Tibial nerve (tissue), 4 donors: Measurements from ENCODE around the gene PLGRKT. TPM values are rescaled to one million over a fixed set of nuclear protein-coding genes. Genes with fewer than 3 reads are reported as not detected.

Source experiments
- DNase-seq, 2 donors: peaks; one replicate each; pipeline ENCODE4 v3.0.0-alpha.2; 2019; ENCODE audit warnings: low spot score in 2 of 2
- H3K27ac ChIP-seq, 4 donors: fragments of 200-600 bp; sonication (generic) in 3 of 4; one replicate each; pipeline ENCODE4 v1.5.1; 2017 to 2019; ENCODE audit warnings: mild to moderate bottlenecking in 1 of 4
- H3K27me3 ChIP-seq, 2 donors: fragments of 200-600 bp; sonication (generic) in 1 of 2; one replicate each; pipeline versions ENCODE4 v1.5.1 to v1.6.0; 2017 to 2019
- H3K36me3 ChIP-seq, 3 donors: fragments of 200-600 bp; sonication (generic); one replicate each; pipeline ENCODE4 v1.5.1; 2018 to 2019
- H3K4me1 ChIP-seq, 4 donors: fragments of 200-600 bp; sonication (generic) in 3 of 4; one replicate each; pipeline ENCODE4 v1.5.1; 2017 to 2019
- H3K4me3 ChIP-seq, 4 donors: fragments of 200-600 bp; sonication (generic) in 3 of 4; one replicate each; pipeline ENCODE4 v1.5.1; 2017 to 2019; ENCODE audit warnings: mild to moderate bottlenecking in 1 of 4, moderate library complexity in 1 of 4
- H3K9me3 ChIP-seq, 4 donors: fragments of 200-600 bp; sonication (generic) in 3 of 4; one replicate each; pipeline ENCODE4 v1.5.1; 2017 to 2019
- CTCF ChIP-seq, 5 experiments: fragments of 200-600 bp in 3 of 5; fragments of 450-650 bp in 2 of 5; sonication (generic) in 3 of 5; IDR thresholded peaks; one replicate each; pipeline ENCODE4 v1.5.1; 2016 to 2019; ENCODE audit warnings: antibody characterized with exemption in 5 of 5, mild to moderate bottlenecking in 3 of 5, moderate library complexity in 2 of 5
- EP300 ChIP-seq, 2 donors: sonication (generic); formaldehyde crosslinking; IDR thresholded peaks; one replicate each; pipeline ENCODE4 v1.6.1; 2017; ENCODE audit warnings: antibody characterized with exemption in 2 of 2, mild to moderate bottlenecking in 1 of 2
- POLR2A ChIP-seq, 2 donors: fragments of 450-650 bp; IDR thresholded peaks; one replicate each; pipeline ENCODE4 v1.6.1; 2017; ENCODE audit warnings: antibody characterized with exemption in 2 of 2, mild to moderate bottlenecking in 2 of 2, moderate library complexity in 2 of 2
- WGBS, 2 donors: methylation state at CpG; one replicate each; pipeline ENCODE4 v1.1.5; 2018; 5-methylcytosine and 5-hydroxymethylcytosine counted together
- total RNA-seq, 4 donors: library from RNA; depleted of rRNA; stranded (reverse); fragments of >200 nt; gene quantifications; one replicate each; pipeline ENCODE4 v1.1.0, GENCODE V29; 2016

The PLGRKT gene
- total RNA-seq, 4 donors from 2014 or later = 8.4 to 12.0 (median 9.3) TPM

- TF ChIP-seq CTCF (IDR thresholded peaks at IDR 0.05) = no peak
- TF ChIP-seq EP300 (IDR thresholded peaks at IDR 0.05) = no peak
- no peak for TF ChIP-seq POLR2A (IDR thresholded peaks at IDR 0.05)
- 79 to 89% methylated on average over 1 of the region's 1 CpG for WGBS, 2 donors
- Histone ChIP-seq H3K36me3 (peaks cover 0 to 15% (median 0%) of the 10 kb centered on the region in 3 donors), H3K9me3 (no peaks in the 10 kb centered on the region), H3K4me1 (no peaks in the 10 kb centered on the region), H3K4me3 (no peak overlapping the region), H3K27ac (no peak overlapping the region), H3K27me3 (no peaks in the 10 kb centered on the region)
- DNase-seq = no peak
These were observed 22.4 kb upstream of the PLGRKT start for GRCh38 chr9:5460157-5460556.

- DNase-seq = no peak
- TF ChIP-seq EP300 (IDR thresholded peaks at IDR 0.05) = no peak
- no peak for TF ChIP-seq POLR2A (IDR thresholded peaks at IDR 0.05)
- no peak for TF ChIP-seq CTCF (IDR thresholded peaks at IDR 0.05)
- Histone ChIP-seq H3K4me3 (no peak overlapping the region), H3K4me1 (no peaks in the 10 kb centered on the region), H3K9me3 (no peaks in the 10 kb centered on the region), H3K27me3 (no peaks in the 10 kb centered on the region), H3K36me3 (peaks cover 0 to 12% (median 0%) of the 10 kb centered on the region in 3 donors), H3K27ac (no peak overlapping the region)
- WGBS, 2 donors = 80 to 82% methylated on average over 4 of the region's 4 CpGs
These were observed 21.6 kb upstream of the PLGRKT start for GRCh38 chr9:5459289-5459829.

- TF ChIP-seq CTCF (IDR thresholded peaks at IDR 0.05) (no peak), EP300 (IDR thresholded peaks at IDR 0.05) (no peak), POLR2A (IDR thresholded peaks at IDR 0.05) (no peak)
- no peaks in the 10 kb centered on the region for H3K36me3 ChIP-seq
- no peaks in the 10 kb centered on the region for H3K9me3 ChIP-seq
- no peaks in the 10 kb centered on the region for H3K27me3 ChIP-seq
- peaks cover 0 to 16% (median 12%) of the 10 kb centered on the region in 4 donors for H3K4me1 ChIP-seq
- DNase-seq = no peak
- no peak overlapping the region for H3K27ac ChIP-seq
- WGBS, 2 donors = 66 to 76% methylated on average over 2 of the region's 2 CpGs
- H3K4me3 ChIP-seq = no peak overlapping the region
These were observed 17.5 kb upstream of the PLGRKT start for GRCh38 chr9:5455181-5455580.

- WGBS, 2 donors = 56 to 67% methylated on average over 2 of the region's 2 CpGs
- Histone ChIP-seq H3K9me3 (no peaks in the 10 kb centered on the region), H3K4me3 (no peak overlapping the region), H3K27ac (no peak overlapping the region), H3K4me1 (peaks cover 0 to 23% (median 16%) of the 10 kb centered on the region in 4 donors), H3K36me3 (no peaks in the 10 kb centered on the region), H3K27me3 (no peaks in the 10 kb centered on the region)
- no peak for TF ChIP-seq EP300 (IDR thresholded peaks at IDR 0.05)
- TF ChIP-seq POLR2A (IDR thresholded peaks at IDR 0.05) = no peak
- TF ChIP-seq CTCF (IDR thresholded peaks at IDR 0.05) = no peak
- no peak for DNase-seq
These were observed 15.9 kb upstream of the PLGRKT start for GRCh38 chr9:5453673-5454072.

- Histone ChIP-seq H3K4me1 (peaks cover 0 to 23% (median 16%) of the 10 kb centered on the region in 4 donors), H3K9me3 (no peaks in the 10 kb centered on the region), H3K27ac (no peak overlapping the region), H3K27me3 (no peaks in the 10 kb centered on the region), H3K4me3 (no peak overlapping the region), H3K36me3 (no peaks in the 10 kb centered on the region)
- TF ChIP-seq CTCF (IDR thresholded peaks at IDR 0.05) (no peak), EP300 (IDR thresholded peaks at IDR 0.05) (no peak), POLR2A (IDR thresholded peaks at IDR 0.05) (no peak)
- DNase-seq = no peak
- 92 to 95% methylated on average over 2 of the region's 2 CpGs for WGBS, 2 donors
These were observed 15.3 kb upstream of the PLGRKT start for GRCh38 chr9:5453004-5453403.
